ENCODE measurements around the gene BYSL. TPM values are rescaled to one million over a fixed set of nuclear protein-coding genes. Genes with fewer than 3 reads are reported as not detected.
A peak's percentile ranks its signal among the peaks of the same experiment; 100 is the strongest.

Gene BYSL
- polyA plus RNA-seq, 1 of the 3 experiments (the other 2 are of a cell fraction), result 56.0 TPM

DNA sequence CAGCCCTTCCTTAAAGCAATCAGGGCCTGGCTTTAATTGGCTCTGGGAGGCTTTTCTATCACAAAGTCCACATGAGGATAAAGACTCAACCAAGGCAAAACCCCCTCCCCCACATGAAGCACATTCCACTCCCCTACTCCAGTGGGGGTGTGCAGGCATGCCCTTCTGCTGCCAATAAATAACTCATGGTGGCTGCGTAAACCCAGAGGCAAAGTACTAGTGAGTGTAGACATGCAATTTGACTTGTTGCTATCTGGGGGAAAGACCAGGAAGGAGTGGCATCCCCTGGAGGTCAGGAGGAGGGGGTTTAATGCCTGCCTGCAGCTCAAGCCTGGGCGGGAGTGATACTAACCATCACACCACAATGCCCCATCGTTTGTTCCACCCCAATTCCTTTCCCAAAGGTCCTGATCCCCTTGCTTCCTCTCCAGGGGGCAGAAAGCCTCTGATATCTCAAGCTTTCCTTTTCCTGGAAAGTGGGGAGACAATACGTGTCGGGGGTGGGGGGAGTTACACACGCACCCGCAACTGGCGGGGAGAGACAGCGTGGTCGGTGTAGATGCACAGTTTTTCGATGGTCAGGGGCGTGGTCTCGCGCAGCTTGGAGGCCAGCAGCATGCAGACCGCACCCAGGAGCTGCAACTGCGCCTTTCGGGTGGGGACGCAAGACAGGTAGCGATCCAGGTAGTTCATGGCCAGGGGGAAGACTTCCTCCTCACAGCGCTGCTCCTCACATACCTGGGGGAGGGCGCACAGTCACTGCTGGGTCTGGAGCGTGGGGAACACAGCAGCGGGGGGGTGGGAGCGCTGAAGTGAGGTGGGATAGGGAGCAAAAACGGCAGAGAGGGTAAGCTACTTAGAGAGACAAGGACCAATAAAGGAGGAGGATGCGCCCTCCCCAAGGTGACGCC lies 18.8 kb downstream of the BYSL start:
- no peak for TF ChIP-seq FOXM1 (IDR thresholded peaks at IDR 0.05; ENCODE audit: low read depth)
- TF ChIP-seq FOSL2 (IDR thresholded peaks at IDR 0.05; ENCODE audit: borderline replicate concordance, low read depth), result no peak
- TF ChIP-seq SMC3 (IDR thresholded peaks at IDR 0.05; ENCODE audit: low read depth, low read length), result no peak
- no peak for TF ChIP-seq EP300 (IDR thresholded peaks at IDR 0.05; ENCODE audit: borderline replicate concordance in 1 of 2, low read depth in 1 of 2, low read length in 1 of 2)
- no peak for TF ChIP-seq MXI1 (IDR thresholded peaks at IDR 0.05; ENCODE audit: low read depth, low read length)
- no peak for TF ChIP-seq SIN3A (IDR thresholded peaks at IDR 0.05; ENCODE audit: borderline replicate concordance, low read depth, low read length)
- TF ChIP-seq NFIC (IDR thresholded peaks at IDR 0.05; ENCODE audit: borderline replicate concordance), result no peak
- TF ChIP-seq, protein P1, sequence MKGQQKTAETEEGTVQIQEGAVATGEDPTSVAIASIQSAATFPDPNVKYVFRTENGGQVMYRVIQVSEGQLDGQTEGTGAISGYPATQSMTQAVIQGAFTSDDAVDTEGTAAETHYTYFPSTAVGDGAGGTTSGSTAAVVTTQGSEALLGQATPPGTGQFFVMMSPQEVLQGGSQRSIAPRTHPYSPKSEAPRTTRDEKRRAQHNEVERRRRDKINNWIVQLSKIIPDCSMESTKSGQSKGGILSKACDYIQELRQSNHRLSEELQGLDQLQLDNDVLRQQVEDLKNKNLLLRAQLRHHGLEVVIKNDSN (IDR thresholded peaks at IDR 0.05; ENCODE audit: borderline replicate concordance, low read depth), result no peak
- TF ChIP-seq NRF1 (IDR thresholded peaks at IDR 0.05; ENCODE audit: low read depth, low read length), result no peak
- TF ChIP-seq, protein P2, sequence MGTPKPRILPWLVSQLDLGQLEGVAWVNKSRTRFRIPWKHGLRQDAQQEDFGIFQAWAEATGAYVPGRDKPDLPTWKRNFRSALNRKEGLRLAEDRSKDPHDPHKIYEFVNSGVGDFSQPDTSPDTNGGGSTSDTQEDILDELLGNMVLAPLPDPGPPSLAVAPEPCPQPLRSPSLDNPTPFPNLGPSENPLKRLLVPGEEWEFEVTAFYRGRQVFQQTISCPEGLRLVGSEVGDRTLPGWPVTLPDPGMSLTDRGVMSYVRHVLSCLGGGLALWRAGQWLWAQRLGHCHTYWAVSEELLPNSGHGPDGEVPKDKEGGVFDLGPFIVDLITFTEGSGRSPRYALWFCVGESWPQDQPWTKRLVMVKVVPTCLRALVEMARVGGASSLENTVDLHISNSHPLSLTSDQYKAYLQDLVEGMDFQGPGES (IDR thresholded peaks at IDR 0.05; ENCODE audit: low read depth, low read length), result no peak
- Histone ChIP-seq H3F3A (replicated peaks; ENCODE audit: insufficient read depth) (peaks cover 28% of the 10 kb centered on the region), H3K79me2 (ENCODE audit: insufficient read depth) (peaks cover 45% of the 10 kb centered on the region), H3K4me2 (peak overlapping the region; percentile 93), H3K4me1 (ENCODE audit: control insufficient read depth in 1 of 2, insufficient read depth in 2 of 2, low read depth in 1 of 2, low read length in 1 of 2) (peaks cover 23 to 28% of the 10 kb centered on the region in 2 experiments; a peak in 3 of 4 replicates), H3K4me3 (ENCODE audit: low read depth in 2 of 2, low read length in 1 of 2) (peak overlapping the region; percentile 92 to 95), H3K36me3 (replicated peaks in 1 of 2; ENCODE audit: control insufficient read depth in 1 of 2, insufficient read depth in 2 of 2, low read length in 1 of 2) (peaks cover 0 to 12% of the 10 kb centered on the region in 2 experiments), H4K20me1 (ENCODE audit: insufficient read depth) (no peaks in the 10 kb centered on the region), H3K9me2 (no peaks in the 10 kb centered on the region), H3K27me3 (ENCODE audit: insufficient read depth) (no peaks in the 10 kb centered on the region), H3K9ac (peak overlapping the region; percentile 79), H3K27ac (ENCODE audit: low read depth in 2 of 2, low read length in 1 of 2) (peak overlapping the region in 1 of 2 experiments; percentile 48; a peak in 1 of 4 replicates), H2AFZ (ENCODE audit: low read depth) (no peak overlapping the region), H3K9me3 (no peaks in the 10 kb centered on the region)
- ChIA-PET POLR2A (interaction anchor here (1.0 to 2.4 kb wide), 3 partner anchors 13 to 108 kb away, joined by 3 to 7 read pairs (median 5); partner anchors contain the start of genes BYSL and MED20), CTCF (interaction anchor here (1.0 to 10.3 kb wide), 8 partner anchors 10 to 153 kb away, joined by 3 to 96 read pairs (median 4); partner anchors contain the start of genes BYSL, MED20 and TOMM6)
- DNase-seq, result no peak
- 60% methylated on average over 25 of the region's 27 CpGs for WGBS (ENCODE audit: low lambda C conversion rate)

DNA sequence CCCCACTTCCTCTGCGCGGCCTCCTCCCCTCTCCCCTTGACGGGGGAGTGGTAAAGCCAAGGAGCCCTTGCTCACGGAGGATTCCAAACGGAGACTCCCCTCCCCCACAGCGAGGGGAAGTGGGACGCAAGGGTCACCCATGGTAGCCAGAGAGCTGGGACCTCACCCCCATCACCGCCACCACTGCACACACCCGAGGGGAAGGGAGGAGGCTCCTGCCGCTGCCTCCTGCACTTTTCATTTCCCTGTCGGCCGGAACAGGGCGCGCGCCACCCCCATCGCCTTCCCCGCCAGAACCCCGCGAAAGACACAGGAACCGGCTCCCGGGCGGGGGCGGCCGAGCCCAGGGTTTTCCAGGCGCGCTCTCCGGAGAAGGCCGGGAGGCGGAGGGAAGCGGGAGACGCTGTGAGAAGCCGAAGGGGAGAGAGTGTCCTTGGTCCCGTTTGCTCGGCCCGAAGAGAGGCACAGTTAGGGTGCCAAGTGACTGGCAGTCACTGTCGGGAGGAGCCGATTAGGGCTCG lies 19.5 kb downstream of the BYSL start:
- peak; percentile 67 for DNase-seq

More for the DNA sequence above, 19.5 kb downstream of the BYSL start:
- H3K9me2 ChIP-seq, result no peaks in the 10 kb centered on the region
- H3K27me3 ChIP-seq (ENCODE audit: insufficient read depth), result no peaks in the 10 kb centered on the region
- ChIA-PET CTCF (interaction anchor here (1.0 to 10.3 kb wide), 7 partner anchors 19 to 154 kb away, joined by 3 to 96 read pairs (median 8); partner anchors contain the start of genes BYSL, MED20 and TOMM6), POLR2A (interaction anchor here (0.6 to 2.4 kb wide), 2 partner anchors 14 to 1797 kb away, joined by 3 to 5 read pairs; no protein-coding TSS in a partner anchor)
- H2AFZ ChIP-seq (ENCODE audit: low read depth), result peak overlapping the region; percentile 85
- H3K4me3 ChIP-seq (ENCODE audit: low read depth in 2 of 2, low read length in 1 of 2), result peak overlapping the region; percentile 92 to 95
- H3K9me3 ChIP-seq, result no peaks in the 10 kb centered on the region
- H4K20me1 ChIP-seq (ENCODE audit: insufficient read depth), result no peaks in the 10 kb centered on the region
- peaks cover 45% of the 10 kb centered on the region for H3K79me2 ChIP-seq (ENCODE audit: insufficient read depth)
- H3K36me3 ChIP-seq (replicated peaks in 1 of 2; ENCODE audit: control insufficient read depth in 1 of 2, insufficient read depth in 2 of 2, low read length in 1 of 2), result peaks cover 0 to 5% of the 10 kb centered on the region in 2 experiments
- H3K27ac ChIP-seq (ENCODE audit: low read depth in 2 of 2, low read length in 1 of 2), result peak overlapping the region in 1 of 2 experiments; percentile 48; a peak in 2 of 4 replicates
- peaks cover 28% of the 10 kb centered on the region for H3F3A ChIP-seq (replicated peaks; ENCODE audit: insufficient read depth)
- 3% methylated on average over 35 of the region's 38 CpGs for WGBS (ENCODE audit: low lambda C conversion rate)
- peak overlapping the region; percentile 93 for H3K4me2 ChIP-seq
- peaks cover 23 to 24% of the 10 kb centered on the region in 2 experiments; a peak in 3 of 4 replicates for H3K4me1 ChIP-seq (ENCODE audit: control insufficient read depth in 1 of 2, insufficient read depth in 2 of 2, low read depth in 1 of 2, low read length in 1 of 2)
- peak overlapping the region; percentile 79 for H3K9ac ChIP-seq
- no peak for TF ChIP-seq RFX5 (IDR thresholded peaks at IDR 0.05; ENCODE audit: low read length)
- TF ChIP-seq GATA2 (CRISPR knock-in tag; IDR thresholded peaks at IDR 0.05), result no peak
- no peak for TF ChIP-seq TEAD4 (IDR thresholded peaks at IDR 0.05; ENCODE audit: borderline replicate concordance, insufficient read depth)
- 0 out of 2 replicates have a peak, but pooled peaks have one; percentile 24 for TF ChIP-seq SIN3A (IDR thresholded peaks at IDR 0.05; ENCODE audit: borderline replicate concordance, low read depth, low read length)
- TF ChIP-seq GABPA (IDR thresholded peaks at IDR 0.05; ENCODE audit: low read depth), result peak; percentile 15; the same call in 1 of the 2 replicates
- TF ChIP-seq SMC3 (IDR thresholded peaks at IDR 0.05; ENCODE audit: low read depth, low read length), result 0 out of 2 replicates have a peak, but pooled peaks have one; percentile 3

All from SK-N-SH (cell line).